C4-2B (cell line): ENCODE data around the gene ADAMTSL1.

Source experiments
- H3K27ac ChIP-seq: fragments of 450-650 bp; 2 replicates; pipeline ENCODE4 v1.5.1; 2017
- ZFX ChIP-seq: fragments of 450-650 bp; IDR thresholded peaks from 2 replicates; pipeline ENCODE4 v1.6.1; 2017
- TF ChIP-seq, protein P1 (sequence below): fragments of 450-650 bp; conservative IDR thresholded peaks from 2 replicates; pipeline ENCODE4 v1.5.1; 2017; ENCODE audit warnings: mild to moderate bottlenecking

ADAMTSL1 gene

DNA sequence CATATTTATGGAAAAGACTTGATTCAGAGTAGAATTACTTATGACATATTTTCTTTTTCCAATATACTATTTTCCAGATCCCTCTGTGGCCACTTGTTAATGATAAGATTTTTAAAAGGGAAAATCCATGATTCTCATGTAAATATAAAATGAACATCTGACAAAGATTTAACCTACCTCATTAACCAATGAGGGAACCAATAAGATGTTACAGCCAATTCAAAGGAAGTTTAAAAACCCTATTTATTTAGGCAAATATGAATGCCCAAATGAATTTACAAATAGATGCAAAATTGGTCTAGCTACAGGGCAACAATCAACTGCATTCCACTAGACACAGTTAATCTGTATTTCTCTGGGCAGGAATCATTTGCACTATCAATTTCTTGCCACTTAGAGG is 226.8 kb downstream of the ADAMTSL1 start:
- no peak overlapping the region for H3K27ac ChIP-seq
- TF ChIP-seq, protein P1, sequence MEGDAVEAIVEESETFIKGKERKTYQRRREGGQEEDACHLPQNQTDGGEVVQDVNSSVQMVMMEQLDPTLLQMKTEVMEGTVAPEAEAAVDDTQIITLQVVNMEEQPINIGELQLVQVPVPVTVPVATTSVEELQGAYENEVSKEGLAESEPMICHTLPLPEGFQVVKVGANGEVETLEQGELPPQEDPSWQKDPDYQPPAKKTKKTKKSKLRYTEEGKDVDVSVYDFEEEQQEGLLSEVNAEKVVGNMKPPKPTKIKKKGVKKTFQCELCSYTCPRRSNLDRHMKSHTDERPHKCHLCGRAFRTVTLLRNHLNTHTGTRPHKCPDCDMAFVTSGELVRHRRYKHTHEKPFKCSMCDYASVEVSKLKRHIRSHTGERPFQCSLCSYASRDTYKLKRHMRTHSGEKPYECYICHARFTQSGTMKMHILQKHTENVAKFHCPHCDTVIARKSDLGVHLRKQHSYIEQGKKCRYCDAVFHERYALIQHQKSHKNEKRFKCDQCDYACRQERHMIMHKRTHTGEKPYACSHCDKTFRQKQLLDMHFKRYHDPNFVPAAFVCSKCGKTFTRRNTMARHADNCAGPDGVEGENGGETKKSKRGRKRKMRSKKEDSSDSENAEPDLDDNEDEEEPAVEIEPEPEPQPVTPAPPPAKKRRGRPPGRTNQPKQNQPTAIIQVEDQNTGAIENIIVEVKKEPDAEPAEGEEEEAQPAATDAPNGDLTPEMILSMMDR = no peak
- TF ChIP-seq ZFX = no peak

DNA sequence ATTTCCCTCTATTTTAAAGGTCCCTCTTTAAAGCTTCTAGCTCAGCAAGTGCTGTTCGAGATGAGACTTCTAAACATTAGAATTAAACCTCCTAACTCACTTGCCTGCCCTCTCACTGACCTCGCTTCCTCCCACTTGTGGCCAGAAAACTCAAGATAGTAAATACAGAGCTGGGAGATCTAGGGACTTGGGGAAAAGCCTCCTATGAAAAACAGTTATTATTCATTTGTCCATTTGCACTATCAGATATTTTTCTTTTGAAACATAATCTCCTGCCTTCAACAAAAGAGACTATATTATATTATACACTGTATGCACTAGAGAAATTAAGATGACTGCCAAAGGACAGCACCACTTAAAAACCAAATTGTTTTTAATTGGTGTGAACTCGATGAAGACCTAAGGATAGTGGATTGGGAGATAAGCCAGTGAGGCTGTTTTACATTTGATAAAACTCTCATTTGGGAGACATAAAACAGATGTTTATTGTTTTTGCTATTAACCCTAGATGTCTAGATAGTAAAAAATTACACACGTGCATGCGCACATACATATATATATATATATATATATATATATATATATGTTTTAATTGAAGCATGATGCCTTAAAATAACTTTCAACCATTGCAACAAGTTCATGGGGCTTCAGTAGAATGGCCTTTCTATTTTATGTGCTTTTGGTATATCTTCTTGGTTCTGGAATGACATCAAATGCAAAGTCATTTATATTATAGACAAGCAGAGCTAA is 229.4 kb downstream of the ADAMTSL1 start:
- TF ChIP-seq ZFX = no peak
- TF ChIP-seq, protein P1 = no peak
- H3K27ac ChIP-seq = no peak overlapping the region

DNA sequence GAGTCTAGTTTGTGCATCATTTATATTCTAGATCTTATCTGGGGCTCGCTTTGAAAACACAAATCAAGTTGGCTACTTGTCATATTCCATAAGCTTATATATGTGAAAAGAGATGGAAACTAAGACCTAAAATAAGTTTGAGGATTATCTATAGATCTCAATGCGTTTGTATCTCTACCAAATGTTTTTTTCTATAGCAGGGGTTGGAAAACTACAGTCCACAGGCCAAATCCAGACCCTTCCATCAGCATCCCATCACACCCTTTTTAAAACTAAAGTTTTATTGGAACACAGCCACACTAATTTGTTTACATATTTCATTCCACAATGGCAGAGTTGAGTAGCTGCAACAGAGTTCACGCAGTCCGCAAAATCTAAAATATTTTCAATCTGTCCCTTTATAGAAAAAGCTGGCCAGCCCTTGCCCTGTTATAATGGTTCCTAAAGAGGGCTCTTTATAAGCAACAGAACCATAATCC is 230.0 kb downstream of the ADAMTSL1 start:
- TF ChIP-seq, protein P1 = no peak
- TF ChIP-seq ZFX = no peak
- H3K27ac ChIP-seq = no peak overlapping the region

DNA sequence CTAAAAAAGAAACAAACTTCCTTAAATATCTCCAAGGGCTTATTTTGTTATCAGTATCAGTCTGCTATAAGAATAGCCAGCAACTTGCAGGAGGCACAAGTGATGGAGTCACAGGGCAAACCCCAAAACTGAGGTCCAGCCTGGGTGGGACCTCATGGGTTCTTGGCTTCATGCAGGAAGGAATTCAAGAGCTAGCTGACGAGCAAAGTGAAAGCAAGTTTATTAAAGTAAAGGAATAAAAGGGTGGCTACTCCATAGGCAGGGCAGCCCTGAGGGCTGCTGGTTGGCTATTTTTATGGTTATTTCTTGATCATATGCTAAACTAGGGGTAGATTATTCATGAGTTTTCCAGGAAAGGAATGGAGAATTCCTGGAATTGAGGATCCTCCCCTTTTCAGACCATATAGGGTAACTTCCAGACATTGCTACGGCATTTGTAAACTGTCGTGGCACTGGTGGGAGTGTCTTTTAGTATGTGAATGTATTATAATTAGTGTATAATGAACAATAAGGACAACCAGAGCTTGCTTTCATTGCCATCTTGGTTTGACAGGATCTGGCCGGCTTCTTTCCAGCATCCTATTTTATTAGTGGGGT is 231.9 kb downstream of the ADAMTSL1 start:
- H3K27ac ChIP-seq = no peak overlapping the region
- TF ChIP-seq, protein P1 = no peak
- no peak for TF ChIP-seq ZFX

DNA sequence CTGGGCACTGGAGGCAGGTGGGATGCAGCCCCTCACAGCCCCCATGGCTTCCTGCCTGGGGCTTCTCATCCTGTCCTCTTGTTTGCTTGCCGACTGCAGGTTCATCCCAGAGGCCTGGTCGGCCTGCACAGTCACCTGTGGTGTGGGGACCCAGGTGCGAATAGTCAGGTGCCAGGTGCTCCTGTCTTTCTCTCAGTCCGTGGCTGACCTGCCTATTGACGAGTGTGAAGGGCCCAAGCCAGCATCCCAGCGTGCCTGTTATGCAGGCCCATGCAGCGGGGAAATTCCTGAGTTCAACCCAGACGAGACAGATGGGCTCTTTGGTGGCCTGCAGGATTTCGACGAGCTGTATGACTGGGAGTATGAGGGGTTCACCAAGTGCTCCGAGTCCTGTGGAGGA is 232.7 kb downstream of the ADAMTSL1 start:
- no peak overlapping the region for H3K27ac ChIP-seq
- no peak for TF ChIP-seq ZFX
- TF ChIP-seq, protein P1 = no peak

DNA sequence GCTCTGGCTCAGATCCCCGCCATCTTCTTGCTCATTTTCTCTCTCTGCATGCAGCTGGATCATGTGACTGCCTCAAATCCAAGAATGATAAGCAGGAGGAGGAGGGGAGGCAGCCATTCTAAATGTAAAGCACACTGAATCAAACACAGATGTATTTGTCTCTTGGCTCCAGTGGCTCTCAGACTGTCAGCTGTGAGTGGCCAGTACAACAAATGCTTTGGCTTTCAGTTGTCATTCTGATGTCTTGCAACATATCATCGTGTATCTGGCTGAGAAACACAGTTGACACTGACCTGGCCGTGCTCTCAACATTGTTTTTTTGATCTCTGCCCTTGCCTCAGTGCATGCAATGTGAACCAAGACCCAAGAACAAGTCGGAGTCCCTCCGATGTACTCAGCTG is 233.1 kb downstream of the ADAMTSL1 start:
- H3K27ac ChIP-seq = no peak overlapping the region
- TF ChIP-seq, protein P1 = no peak
- TF ChIP-seq ZFX = no peak

DNA sequence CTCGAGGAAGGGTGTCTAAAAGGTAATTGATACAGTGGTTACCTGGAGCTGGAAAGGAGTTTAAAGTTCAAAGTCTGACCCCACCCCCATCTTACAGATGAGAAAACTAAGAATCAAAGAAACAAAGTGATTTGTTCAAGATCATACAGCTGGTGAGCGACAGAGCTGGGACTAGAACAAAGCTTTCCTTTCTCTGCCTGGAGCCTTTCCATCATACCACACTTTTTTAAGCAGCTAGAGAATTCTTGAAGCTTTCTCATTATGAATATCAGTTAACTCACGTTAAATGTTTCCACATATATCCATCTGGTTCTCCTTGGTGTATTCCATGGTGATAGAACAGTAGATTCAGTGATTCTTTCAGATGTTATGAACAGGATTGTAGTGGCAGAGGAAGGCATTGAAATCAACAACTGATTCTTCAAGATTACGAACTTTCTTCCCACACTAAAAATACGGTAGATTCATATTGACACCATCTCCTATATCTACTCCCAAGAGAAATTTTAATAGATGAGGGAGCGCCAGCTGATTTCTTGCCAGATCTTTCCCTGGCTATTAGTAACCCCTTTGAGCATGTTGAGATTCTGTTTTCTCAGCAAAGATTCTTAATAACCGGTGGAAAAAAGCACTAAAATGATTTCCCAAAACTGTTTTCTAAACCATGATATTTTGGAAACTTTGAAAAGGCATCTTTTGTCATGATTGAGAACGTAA is 233.7 kb downstream of the ADAMTSL1 start:
- no peak for TF ChIP-seq ZFX
- TF ChIP-seq, protein P1 = no peak
- no peak overlapping the region for H3K27ac ChIP-seq
